HEK293T (cell line): ENCODE measurements around the gene COA5.

ENCODE experiments used
- BHLHE40 ChIP-seq: fragments of 450-650 bp; IDR thresholded peaks from 2 replicates; pipeline ENCODE4 v1.6.1; 2016; ENCODE audit warnings: mild to moderate bottlenecking, moderate library complexity, borderline replicate concordance
- LEF1 ChIP-seq: fragments of 450-650 bp; IDR thresholded peaks from 2 replicates; pipeline ENCODE4 v1.6.1; 2017; ENCODE audit warnings: mild to moderate bottlenecking, borderline replicate concordance
- PKNOX1 ChIP-seq: fragments of 450-650 bp; IDR thresholded peaks from 2 replicates; pipeline ENCODE4 v1.6.1; 2016
- SP1 ChIP-seq: fragments of 450-650 bp; IDR thresholded peaks from 2 replicates; pipeline ENCODE4 v1.6.1; 2017

DNA sequence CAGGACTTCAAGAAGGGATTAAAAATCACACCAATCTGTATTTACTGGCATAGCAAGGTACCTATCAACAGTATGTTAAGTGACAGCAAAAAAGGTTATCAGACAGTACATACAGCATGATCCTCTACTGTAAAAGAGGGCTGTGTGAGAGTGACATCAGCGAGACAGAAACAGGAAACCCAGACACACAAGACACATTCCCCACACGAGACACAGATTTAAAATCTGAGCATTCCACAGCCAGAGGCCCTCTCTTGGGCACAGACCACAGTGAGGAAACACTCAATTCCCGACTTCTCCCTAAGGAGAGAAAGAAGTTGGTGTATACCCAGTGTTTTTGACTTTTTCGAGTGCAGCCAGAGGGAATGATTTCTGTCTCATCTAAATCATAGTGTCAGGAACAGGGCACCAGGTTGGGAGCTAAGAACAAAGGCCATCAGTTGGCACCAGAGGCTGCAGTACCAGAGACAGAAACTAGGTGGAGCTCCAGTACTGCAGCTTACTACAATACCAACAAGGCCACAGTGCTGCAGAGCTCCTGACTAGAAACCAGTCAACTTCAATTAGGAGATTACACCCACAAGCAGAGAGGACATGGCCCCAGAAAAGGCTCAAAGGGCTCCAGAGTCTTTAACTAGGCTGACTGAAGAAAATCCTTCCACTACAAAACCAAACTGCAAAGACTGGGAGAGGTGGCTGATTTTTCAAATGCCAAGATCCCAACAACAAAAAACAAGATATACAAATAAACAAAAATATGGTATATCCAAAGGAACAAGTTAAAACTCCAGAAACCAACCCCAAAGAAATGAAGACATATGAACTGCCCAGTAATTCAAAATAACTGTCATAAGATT lies 41.1 kb upstream of the COA5 start:
- no peak for TF ChIP-seq LEF1
- TF ChIP-seq PKNOX1, result no peak
- no peak for TF ChIP-seq BHLHE40
- no peak for TF ChIP-seq SP1
